ENCODE data around the gene THRSP.

GRCh38 chr11:78070621-78071020, 7.0 kb downstream of the THRSP start:
- TF ChIP-seq CTCF (IDR thresholded peaks at IDR 0.05): no peak
- no peak for TF ChIP-seq POLR2AphosphoS5 (IDR thresholded peaks at IDR 0.05)
- TF ChIP-seq POLR2A (IDR thresholded peaks at IDR 0.05): no peak
- no peak for TF ChIP-seq EP300 (IDR thresholded peaks at IDR 0.05; ENCODE audit: low read depth)
